T-cell (primary cell): Measurements from ENCODE around the gene BAG5. TPM values are rescaled to one million over a fixed set of nuclear protein-coding genes. Genes with fewer than 3 reads are reported as not detected.

Source experiments
- ATAC-seq, 4 experiments: fragments of 200-7000 bp in 3 of 4; fragments of 150-1000 bp in 1 of 4; cut with Tn5 transposase; replicated peaks in 1 of 4; 1 replicate in 3 of 4; 2 replicates in 1 of 4; pipeline ENCODE4 v1.10.0; 2021; ENCODE audit warnings: moderate library complexity in 3 of 4, mild to moderate bottlenecking in 2 of 4, moderate number of reproducible peaks in 1 of 4
- CTCF ChIA-PET, 2 donors: fragments of 300-600 bp; sonication (Branson Sonifier 250); formaldehyde crosslinking; loops; one replicate each; lab custom pipeline; 2022; ENCODE audit warnings: antibody characterized with exemption in 2 of 2; lab: Charles Lee
- POLR2A ChIA-PET, 2 donors: fragments of 300-600 bp; sonication (Branson Sonifier 250); formaldehyde crosslinking; loops; one replicate each; lab custom pipeline; 2022; ENCODE audit warnings: antibody characterized with exemption in 2 of 2; lab: Charles Lee
- DNase-seq, 35 experiments: peaks; one replicate each; pipeline versions ENCODE4 v3.0.0 to v3.0.0-alpha.2; 2013 to 2023
- H3K27ac ChIP-seq: one replicate; pipeline ENCODE4 v1.5.1; 2013; ENCODE audit warnings: low read length
- H3K27me3 ChIP-seq, 2 experiments: replicated peaks in 1 of 2; 1 replicate in 1 of 2; 2 replicates in 1 of 2; pipeline versions ENCODE4 v1.6.1 to v1.7.0; 2013; ENCODE audit warnings: low read length in 1 of 2, mixed read lengths in 1 of 2; ENCODE audit not compliant: control insufficient read depth in 2 of 2, insufficient read depth in 2 of 2; ENCODE audit errors: extremely low read depth in 1 of 2
- H3K36me3 ChIP-seq, 2 donors: 1 replicate in 1 of 2; 2 replicates in 1 of 2; pipeline versions ENCODE4 v1.6.1 to v1.7.0; 2013; ENCODE audit warnings: low read length in 1 of 2; ENCODE audit not compliant: control insufficient read depth in 2 of 2, insufficient read depth in 1 of 2; ENCODE audit errors: extremely low read depth in 1 of 2
- H3K4me1 ChIP-seq, 2 experiments: 1 replicate in 1 of 2; 2 replicates in 1 of 2; pipeline versions ENCODE4 v1.6.1 to v1.7.0; 2013; ENCODE audit warnings: low read length in 2 of 2, mixed read lengths in 1 of 2; ENCODE audit not compliant: insufficient read depth in 2 of 2, control insufficient read depth in 1 of 2; ENCODE audit errors: extremely low read depth in 1 of 2
- H3K4me3 ChIP-seq, 2 donors: 1 replicate in 1 of 2; 2 replicates in 1 of 2; pipeline versions ENCODE4 v1.5.1 to v1.7.0; 2013; ENCODE audit warnings: mild to moderate bottlenecking in 2 of 2, low read length in 1 of 2, moderate library complexity in 1 of 2; ENCODE audit not compliant: control insufficient read depth in 1 of 2; ENCODE audit errors: extremely low read depth in 1 of 2
- H3K9me3 ChIP-seq: 2 replicates; pipeline ENCODE4 v1.7.0; 2013
- H3K27ac Mint-ChIP-seq, 2 donors: one replicate each; pipeline ENCODE4 v1.8.0; 2020 to 2021; ENCODE audit warnings: mild to moderate bottlenecking in 2 of 2, mixed read lengths in 2 of 2
- H3K27me3 Mint-ChIP-seq, 2 donors: one replicate each; pipeline ENCODE4 v1.8.0; 2021 to 2022; ENCODE audit warnings: mixed read lengths in 2 of 2
- H3K36me3 Mint-ChIP-seq: one replicate; pipeline ENCODE4 v1.8.0; 2021; ENCODE audit warnings: mixed read lengths
- H3K4me1 Mint-ChIP-seq, 3 donors: one replicate each; pipeline ENCODE4 v1.8.0; 2020 to 2022; ENCODE audit warnings: mixed read lengths in 3 of 3, mild to moderate bottlenecking in 1 of 3
- H3K4me3 Mint-ChIP-seq, 3 donors: one replicate each; pipeline ENCODE4 v1.8.0; 2020 to 2022; ENCODE audit warnings: mild to moderate bottlenecking in 3 of 3, mixed read lengths in 3 of 3, moderate library complexity in 3 of 3
- H3K9me3 Mint-ChIP-seq, 3 donors: one replicate each; pipeline ENCODE4 v1.8.0; 2020 to 2022; ENCODE audit warnings: mixed read lengths in 3 of 3
- WGBS: methylation state at CpG from one replicate; pipeline ENCODE4 v1.1.5; 2013; ENCODE audit warnings: missing lambda C conversion rate; ENCODE audit not compliant: insufficient coverage; 5-methylcytosine and 5-hydroxymethylcytosine counted together
- total RNA-seq, 35 experiments: library from RNA in 6 of 35; stranded (reverse) in 6 of 35; fragments of 120-200 nt in 1 of 35; gene quantifications; one replicate each; pipeline versions ENCODE4 v1.2.1 to v1.2.4 and lab custom pipeline; 2013 to 2026

Gene BAG5
- total RNA-seq, 5 donors from 2014 or later (not counting 1 experiment from before 2014, with no cell fraction given) = 28.2 to 36.3 (median 31.1) TPM

DNA sequence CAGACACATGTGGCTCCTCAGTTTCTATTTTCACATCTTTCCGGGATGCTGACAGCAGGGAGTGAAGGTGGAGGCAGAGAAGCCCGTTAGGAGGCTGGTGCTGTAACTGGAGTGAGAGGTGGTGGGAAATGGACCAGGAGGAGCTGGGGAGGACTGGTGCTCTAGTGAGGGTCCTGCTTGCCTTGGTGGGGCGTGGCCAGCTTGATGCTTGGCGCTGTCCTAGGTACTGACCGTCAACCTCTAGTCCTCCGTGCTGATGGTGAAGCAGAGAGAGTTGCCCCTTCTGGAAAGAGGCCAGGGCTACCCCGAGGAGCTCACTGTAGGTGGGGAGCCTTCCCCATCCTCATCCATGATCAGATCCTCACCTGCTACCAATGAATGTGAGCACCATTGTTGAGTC is 32.1 kb downstream of the BAG5 start:
- WGBS = 89% methylated on average over 1 of the region's 7 CpGs
- ChIA-PET POLR2A (no interaction called here), CTCF (interaction anchor here in 1 of 2 donors (0.9 kb wide), 1 partner anchor 35 kb away, joined by 3 read pairs; no protein-coding TSS in a partner anchor)
- no peak for ATAC-seq
- Mint-ChIP-seq H3K4me1 (peaks cover 35 to 51% (median 46%) of the 10 kb centered on the region in 3 donors), H3K9me3 (no peaks in the 10 kb centered on the region), H3K27me3 (no peaks in the 10 kb centered on the region), H3K4me3 (peak overlapping the region; percentile 89 to 93 (median 90)), H3K27ac (peak overlapping the region in 1 of 2 donors; percentile 19), H3K36me3 (no peaks in the 10 kb centered on the region)
- peaks cover 13 to 44% of the 10 kb centered on the region in 2 experiments for H3K4me1 ChIP-seq
- no peaks in the 10 kb centered on the region for H3K27me3 ChIP-seq
- no peak overlapping the region for H3K27ac ChIP-seq
- peaks cover 7 to 9% of the 10 kb centered on the region in 2 donors for H3K36me3 ChIP-seq
- DNase-seq = peak in 1 of 35 experiments; percentile 42
- H3K9me3 ChIP-seq = no peaks in the 10 kb centered on the region
- no peak overlapping the region for H3K4me3 ChIP-seq

DNA sequence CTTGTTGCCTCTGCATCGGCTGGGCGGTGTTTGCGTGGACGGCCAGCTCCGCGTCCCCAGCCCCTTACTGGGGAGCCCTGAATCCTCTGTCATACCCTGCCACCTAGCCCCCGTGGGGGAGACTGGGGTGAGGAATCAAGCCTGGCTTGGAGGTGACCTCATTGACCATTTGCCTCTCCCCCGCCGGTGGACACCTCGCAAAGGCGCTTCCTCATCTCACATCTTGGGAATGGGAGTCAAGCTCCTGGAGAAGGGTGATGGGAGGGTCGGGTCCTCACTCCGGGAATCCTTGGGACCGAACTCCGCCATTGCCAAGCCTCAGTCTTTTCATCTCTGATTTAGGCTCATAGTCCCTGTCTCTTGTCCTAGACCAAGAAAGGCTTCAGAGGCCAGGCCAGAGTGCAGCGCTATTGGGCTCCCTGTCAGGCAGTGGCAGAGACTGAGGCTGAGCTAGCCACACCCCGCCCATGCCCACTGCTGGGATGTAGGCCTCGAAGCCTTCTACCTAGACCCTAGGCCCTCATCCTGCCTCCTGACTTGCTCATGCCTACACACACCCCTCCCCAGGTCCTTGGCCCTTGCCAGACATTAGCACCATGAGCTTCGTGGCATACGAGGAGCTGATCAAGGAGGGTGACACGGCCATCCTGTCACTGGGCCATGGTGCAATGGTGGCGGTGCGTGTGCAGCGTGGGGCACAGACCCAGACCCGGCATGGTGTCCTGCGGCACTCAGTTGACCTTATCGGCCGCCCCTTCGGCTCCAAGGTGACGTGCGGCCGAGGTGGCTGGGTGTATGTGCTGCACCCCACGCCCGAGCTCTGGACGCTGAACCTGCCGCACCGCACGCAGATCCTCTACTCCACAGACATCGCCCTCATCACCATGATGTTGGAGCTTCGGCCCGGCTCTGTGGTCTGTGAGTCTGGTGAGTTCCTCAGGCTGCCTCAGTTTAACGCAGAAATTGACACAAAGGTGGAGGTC is 32.8 kb downstream of the BAG5 start:
- Histone ChIP-seq H3K4me1 (peaks cover 13 to 44% of the 10 kb centered on the region in 2 experiments), H3K27me3 (peaks cover 0 to 1% of the 10 kb centered on the region in 2 experiments), H3K36me3 (peaks cover 7 to 8% of the 10 kb centered on the region in 2 donors), H3K4me3 (peak overlapping the region; percentile 80 to 93), H3K27ac (peak overlapping the region; percentile 55), H3K9me3 (no peaks in the 10 kb centered on the region)
- Mint-ChIP-seq H3K4me3 (peak overlapping the region; percentile 89 to 93 (median 90)), H3K27ac (peak overlapping the region; percentile 90 to 92), H3K4me1 (peaks cover 35 to 51% (median 48%) of the 10 kb centered on the region in 3 donors), H3K27me3 (no peaks in the 10 kb centered on the region), H3K36me3 (no peaks in the 10 kb centered on the region), H3K9me3 (no peaks in the 10 kb centered on the region)
- 57% methylated on average over 22 of the region's 42 CpGs for WGBS
- ChIA-PET CTCF (interaction anchor here in 1 of 2 donors (0.5 kb wide), 1 partner anchor 13 kb away, joined by 3 read pairs; no protein-coding TSS in a partner anchor), POLR2A (no interaction called here)
- no peak for DNase-seq
- no peak for ATAC-seq

DNA sequence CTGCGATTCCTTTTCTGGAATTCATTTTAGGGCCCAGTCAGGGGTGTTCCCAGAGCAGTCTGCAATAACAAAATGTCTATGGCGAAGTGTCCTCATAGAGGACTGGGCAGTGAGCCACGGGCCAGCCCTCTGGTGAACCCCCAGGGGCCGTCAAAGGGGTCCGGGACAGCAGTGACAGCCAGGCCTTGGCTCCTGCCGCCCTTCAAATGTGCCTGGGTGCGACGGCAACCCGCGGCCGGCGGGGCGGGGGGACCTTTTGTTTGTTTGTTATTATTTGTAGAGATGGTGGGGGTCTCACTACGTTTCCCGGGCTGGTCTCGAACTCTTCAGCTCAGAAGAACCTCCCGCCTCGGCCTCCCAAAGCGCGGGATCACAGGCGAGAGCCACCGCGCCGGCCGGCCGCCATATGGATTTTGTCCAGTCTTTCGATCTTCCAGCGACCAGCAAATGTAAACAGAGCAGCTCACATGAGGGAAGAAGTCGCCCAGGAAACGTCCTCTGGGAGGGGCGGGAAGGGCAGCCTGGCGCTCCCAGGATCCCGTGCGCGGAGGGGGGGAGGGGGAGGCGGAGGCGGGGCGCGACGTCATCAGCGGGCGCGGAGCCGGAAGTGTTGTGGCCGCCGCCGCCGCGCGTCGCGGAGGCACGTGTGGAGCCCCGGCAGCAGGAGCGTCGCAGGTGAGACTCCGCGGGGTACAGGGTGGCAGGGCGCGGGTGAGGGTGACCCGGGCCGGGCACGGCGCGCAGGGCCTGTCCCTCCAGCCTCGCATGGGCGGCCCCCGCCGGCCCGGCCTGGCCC is 33.7 kb downstream of the BAG5 start, which contains the start of gene TRMT61A:
Gene TRMT61A, plus strand, starts transcription at position 610 of the 796 bp plus-strand sequence. CDS start 783 bp downstream, outside the sequence.
- peak within 1 kb of the TSS; percentile 80 to 93 for H3K4me3 ChIP-seq
- ATAC-seq = peak; percentile 82 to 92 (median 84)
- peak; percentile 53 to 89 (median 69) for DNase-seq
- H3K4me1 Mint-ChIP-seq = peaks cover 35 to 51% (median 48%) of the 10 kb centered on the region in 3 donors
- peaks cover under 1 to 8% of the 10 kb centered on the region in 2 experiments for H3K27me3 ChIP-seq
- no peaks in the 10 kb centered on the region for H3K9me3 Mint-ChIP-seq
- ChIA-PET POLR2A (interaction anchor here in 1 of 2 donors (0.7 kb wide), 1 partner anchor 28 kb away, joined by 3 read pairs; no protein-coding TSS in a partner anchor), CTCF (interaction anchor here in 1 of 2 donors (0.5 to 1.2 kb wide), 2 partner anchors 12 to 25 kb away, joined by 3 read pairs; no protein-coding TSS in a partner anchor)
- WGBS = 5% methylated on average over 45 of the region's 70 CpGs
- H3K36me3 ChIP-seq = peaks cover 0 to 7% of the 10 kb centered on the region in 2 donors
- H3K27ac Mint-ChIP-seq = peak within 1 kb of the TSS; percentile 90 to 92
- peaks cover under 1 to 2% of the 10 kb centered on the region in 2 donors for H3K27me3 Mint-ChIP-seq
- no peaks in the 10 kb centered on the region for H3K36me3 Mint-ChIP-seq
- peak within 1 kb of the TSS; percentile 79 for H3K27ac ChIP-seq
- peak within 1 kb of the TSS; percentile 89 to 93 (median 90) for H3K4me3 Mint-ChIP-seq
- peaks cover 13 to 44% of the 10 kb centered on the region in 2 experiments for H3K4me1 ChIP-seq
- H3K9me3 ChIP-seq = no peaks in the 10 kb centered on the region

DNA sequence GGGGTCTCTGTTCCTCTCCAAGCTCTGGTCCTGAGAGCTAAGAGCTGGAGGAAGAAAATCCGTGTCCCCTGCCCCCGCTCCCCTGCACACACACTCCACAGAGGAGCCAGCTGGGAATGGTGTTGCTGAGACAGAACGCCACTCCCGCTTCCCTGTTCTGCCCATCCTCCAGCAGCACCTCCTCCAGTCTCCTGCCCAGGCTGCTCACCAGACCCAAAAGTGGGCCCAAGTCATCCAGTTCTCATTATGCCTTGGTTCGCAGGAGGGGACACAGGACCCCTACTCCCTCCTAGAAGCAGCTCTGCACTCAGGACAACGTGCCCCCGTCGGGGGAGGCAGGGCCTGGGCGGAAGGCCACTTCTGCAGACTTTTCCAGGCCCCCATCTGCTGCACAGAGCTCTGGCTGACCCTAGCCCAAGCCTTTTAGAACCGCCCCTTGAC is 34.3 kb downstream of the BAG5 start:
- ChIA-PET POLR2A (no interaction called here), CTCF (interaction anchor here (0.6 to 1.2 kb wide), 2 partner anchors 19 to 25 kb away, joined by 3 to 4 read pairs; no protein-coding TSS in a partner anchor)
- DNase-seq (no peak), ATAC-seq (no peak)
- Histone ChIP-seq H3K9me3 (no peaks in the 10 kb centered on the region), H3K27ac (peak overlapping the region; percentile 79), H3K4me1 (peaks cover 13 to 46% of the 10 kb centered on the region in 2 experiments), H3K4me3 (peak overlapping the region; percentile 67 to 92), H3K36me3 (peaks cover 0 to 7% of the 10 kb centered on the region in 2 donors), H3K27me3 (peaks cover 3 to 14% of the 10 kb centered on the region in 2 experiments)
- Mint-ChIP-seq H3K27me3 (peaks cover 5 to 6% of the 10 kb centered on the region in 2 donors), H3K4me1 (peaks cover 36 to 51% (median 48%) of the 10 kb centered on the region in 3 donors), H3K4me3 (peak overlapping the region; percentile 88 to 93 (median 89)), H3K36me3 (no peaks in the 10 kb centered on the region), H3K27ac (peak overlapping the region; percentile 23 to 92), H3K9me3 (no peaks in the 10 kb centered on the region)
- 86% methylated on average over 8 of the region's 10 CpGs for WGBS

DNA sequence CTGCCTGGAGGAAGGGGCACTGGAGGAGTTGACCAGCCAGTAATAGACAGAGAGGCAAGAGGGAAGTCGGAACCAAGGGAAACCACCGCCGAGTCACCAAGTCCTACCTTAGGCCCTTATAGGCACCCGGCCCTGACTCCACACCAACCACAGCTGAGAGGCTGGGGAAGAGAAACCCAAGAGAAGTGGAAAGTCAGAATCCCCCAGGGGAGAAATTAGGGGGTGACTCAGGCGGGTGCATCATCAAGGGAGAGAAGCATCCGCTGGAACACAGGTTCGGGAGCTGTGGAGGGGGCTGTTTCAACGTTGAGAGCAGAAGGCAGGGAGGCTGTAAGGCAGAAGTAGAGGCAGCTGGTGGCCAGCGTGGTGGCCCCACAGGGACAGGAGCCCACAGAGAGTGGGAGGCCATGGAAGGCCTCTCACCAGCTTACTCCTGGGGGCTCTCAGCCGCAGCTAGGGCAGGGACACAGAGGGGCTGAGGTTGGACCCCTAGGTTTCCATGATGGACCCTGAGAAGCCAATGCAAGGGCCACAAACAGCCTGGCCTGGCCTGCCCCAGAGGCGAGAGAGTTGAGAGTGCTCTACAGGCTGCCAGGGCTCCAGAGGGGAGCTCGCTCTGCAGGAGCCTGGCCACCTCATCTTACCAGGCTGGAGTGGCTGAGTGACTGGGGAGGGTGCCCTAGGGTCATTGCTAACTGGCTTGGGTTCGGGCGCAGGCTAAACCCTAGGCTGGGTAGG is 34.9 kb downstream of the BAG5 start:
- H3K36me3 Mint-ChIP-seq = no peaks in the 10 kb centered on the region

More for the DNA sequence above, 34.9 kb downstream of the BAG5 start:
- Histone ChIP-seq H3K36me3 (peaks cover 0 to 7% of the 10 kb centered on the region in 2 donors), H3K9me3 (no peaks in the 10 kb centered on the region), H3K27ac (no peak overlapping the region), H3K27me3 (peaks cover 3 to 19% of the 10 kb centered on the region in 2 experiments), H3K4me1 (peaks cover 13 to 51% of the 10 kb centered on the region in 2 experiments), H3K4me3 (no peak overlapping the region)
- ATAC-seq (no peak), DNase-seq (peak in 1 of 35 experiments; percentile 38)
- ChIA-PET POLR2A (no interaction called here), CTCF (interaction anchor here (0.6 to 1.2 kb wide), 2 partner anchors 18 to 26 kb away, joined by 3 to 4 read pairs; no protein-coding TSS in a partner anchor)
- Mint-ChIP-seq H3K4me1 (peaks cover 36 to 51% (median 48%) of the 10 kb centered on the region in 3 donors), H3K4me3 (peak overlapping the region; percentile 55 to 93 (median 89)), H3K9me3 (no peaks in the 10 kb centered on the region), H3K27ac (peak overlapping the region; percentile 52 to 65), H3K27me3 (peaks cover 5 to 6% of the 10 kb centered on the region in 2 donors)
- WGBS = 75% methylated on average over 9 of the region's 14 CpGs
